ENCODE results near the gene VPS37C.

VPS37C gene

DNA sequence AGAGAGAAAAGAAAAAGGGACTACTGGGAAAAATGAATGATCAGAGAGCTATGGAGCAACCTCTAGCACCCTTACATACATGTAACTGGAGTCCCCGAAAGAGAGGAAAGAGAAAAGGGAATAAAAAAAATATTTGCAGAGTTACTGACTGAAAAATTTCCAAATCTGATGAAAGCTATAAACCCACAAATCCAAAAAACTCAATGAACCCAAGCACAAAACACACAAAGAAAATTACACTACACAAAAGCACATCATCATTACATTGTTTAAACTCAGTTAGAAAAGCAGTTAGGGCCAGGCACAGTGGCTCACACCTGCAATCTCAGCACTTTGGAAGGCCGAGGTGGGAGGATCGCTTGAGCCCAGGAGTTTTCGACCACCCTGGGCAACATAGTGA, 6.7 kb downstream of the VPS37C start:
- Histone ChIP-seq H4K20me1 (ENCODE audit: insufficient read depth) (no peaks in the 10 kb centered on the region), H2AFZ (ENCODE audit: low read depth) (no peak overlapping the region), H3K36me3 (ENCODE audit: insufficient read depth) (no peaks in the 10 kb centered on the region), H3K27ac (no peak overlapping the region), H3K4me3 (IDR thresholded peaks at IDR 0.05; ENCODE audit: insufficient read depth, low read depth, low read length) (no peak overlapping the region), H3K4me2 (no peak overlapping the region), H3K9ac (no peak overlapping the region), H3K27me3 (ENCODE audit: insufficient read depth, low read depth) (no peaks in the 10 kb centered on the region), H3K4me1 (ENCODE audit: low read depth, poor library complexity, severe bottlenecking) (peaks cover 19% of the 10 kb centered on the region), H3K79me2 (ENCODE audit: insufficient read depth, low read depth) (no peaks in the 10 kb centered on the region)
- TF ChIP-seq, protein P1, sequence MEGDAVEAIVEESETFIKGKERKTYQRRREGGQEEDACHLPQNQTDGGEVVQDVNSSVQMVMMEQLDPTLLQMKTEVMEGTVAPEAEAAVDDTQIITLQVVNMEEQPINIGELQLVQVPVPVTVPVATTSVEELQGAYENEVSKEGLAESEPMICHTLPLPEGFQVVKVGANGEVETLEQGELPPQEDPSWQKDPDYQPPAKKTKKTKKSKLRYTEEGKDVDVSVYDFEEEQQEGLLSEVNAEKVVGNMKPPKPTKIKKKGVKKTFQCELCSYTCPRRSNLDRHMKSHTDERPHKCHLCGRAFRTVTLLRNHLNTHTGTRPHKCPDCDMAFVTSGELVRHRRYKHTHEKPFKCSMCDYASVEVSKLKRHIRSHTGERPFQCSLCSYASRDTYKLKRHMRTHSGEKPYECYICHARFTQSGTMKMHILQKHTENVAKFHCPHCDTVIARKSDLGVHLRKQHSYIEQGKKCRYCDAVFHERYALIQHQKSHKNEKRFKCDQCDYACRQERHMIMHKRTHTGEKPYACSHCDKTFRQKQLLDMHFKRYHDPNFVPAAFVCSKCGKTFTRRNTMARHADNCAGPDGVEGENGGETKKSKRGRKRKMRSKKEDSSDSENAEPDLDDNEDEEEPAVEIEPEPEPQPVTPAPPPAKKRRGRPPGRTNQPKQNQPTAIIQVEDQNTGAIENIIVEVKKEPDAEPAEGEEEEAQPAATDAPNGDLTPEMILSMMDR (conservative IDR thresholded peaks at IDR 0.05; ENCODE audit: low read depth, low read length): no peak

DNA sequence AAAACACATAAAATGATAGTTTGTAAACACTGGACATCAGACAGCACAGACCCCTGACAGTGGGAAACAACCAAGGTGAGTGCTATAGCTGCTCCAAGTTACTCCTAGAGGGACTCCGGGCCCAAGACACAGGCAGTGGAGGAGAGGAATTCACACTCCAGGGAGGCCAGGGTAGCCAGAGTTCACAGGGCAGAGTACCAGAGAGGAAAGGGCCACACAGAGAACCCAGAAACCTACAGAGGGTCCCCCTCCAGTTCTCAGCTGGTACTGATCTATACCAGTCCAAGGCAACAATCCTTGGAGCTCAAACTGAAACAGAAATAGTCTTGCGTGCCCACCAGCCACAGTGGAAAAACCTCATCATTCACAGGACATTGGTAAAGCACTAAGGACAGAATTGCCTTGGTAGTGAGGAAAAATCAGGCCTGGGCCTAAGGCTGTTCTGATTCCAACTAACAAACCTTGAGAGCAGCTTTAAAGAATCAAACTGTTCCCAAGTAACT, 7.6 kb downstream of the VPS37C start:
- no peak overlapping the region for H3K4me2 ChIP-seq
- no peak overlapping the region for H3K27ac ChIP-seq
- no peak overlapping the region for H3K4me3 ChIP-seq (IDR thresholded peaks at IDR 0.05; ENCODE audit: insufficient read depth, low read depth, low read length)
- no peak overlapping the region for H2AFZ ChIP-seq (ENCODE audit: low read depth)
- no peaks in the 10 kb centered on the region for H4K20me1 ChIP-seq (ENCODE audit: insufficient read depth)
- H3K36me3 ChIP-seq (ENCODE audit: insufficient read depth): no peaks in the 10 kb centered on the region
- TF ChIP-seq, protein P1 (conservative IDR thresholded peaks at IDR 0.05; ENCODE audit: low read depth, low read length): no peak
- no peaks in the 10 kb centered on the region for H3K27me3 ChIP-seq (ENCODE audit: insufficient read depth, low read depth)
- H3K79me2 ChIP-seq (ENCODE audit: insufficient read depth, low read depth): no peaks in the 10 kb centered on the region
- H3K9ac ChIP-seq: no peak overlapping the region
- H3K4me1 ChIP-seq (ENCODE audit: low read depth, poor library complexity, severe bottlenecking): peaks cover 11% of the 10 kb centered on the region

DNA sequence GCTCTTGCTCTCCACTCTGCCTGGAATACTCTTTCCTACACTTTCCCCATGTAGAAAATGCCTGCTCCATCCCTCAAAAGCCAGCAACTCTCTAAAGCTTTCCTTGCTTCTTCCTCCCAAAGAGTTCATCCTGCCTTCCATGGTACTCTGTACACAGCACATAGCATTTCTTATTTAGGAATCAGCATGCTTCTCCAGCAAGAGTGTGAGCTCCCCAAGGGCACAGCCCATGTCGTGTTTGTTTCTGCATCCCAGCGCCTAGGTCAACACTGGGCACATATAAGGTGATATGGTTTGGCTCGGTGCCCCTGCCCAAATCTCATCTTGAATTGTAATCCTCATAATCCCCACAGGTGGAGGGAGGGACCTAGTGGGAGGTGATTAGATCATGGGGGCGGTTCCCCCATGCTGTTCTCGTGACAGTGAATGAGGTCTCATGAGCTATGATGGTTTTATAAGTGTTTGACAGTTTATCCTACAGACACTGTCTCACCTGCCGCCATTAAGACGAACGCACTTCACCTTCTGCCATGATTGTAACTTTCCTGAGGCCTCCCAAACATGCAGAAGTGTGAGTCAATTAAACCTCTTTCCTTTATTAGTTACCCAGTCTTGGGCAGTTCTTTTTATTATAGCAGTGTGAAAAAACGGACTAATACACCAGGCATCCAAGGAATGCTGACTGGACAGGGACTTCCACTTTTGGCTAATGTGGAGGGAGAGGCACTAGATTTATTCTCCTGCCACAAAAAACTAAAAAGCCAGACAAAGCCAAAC, 8.2 kb downstream of the VPS37C start:
- Histone ChIP-seq H3K4me2 (no peak overlapping the region), H3K4me3 (IDR thresholded peaks at IDR 0.05; ENCODE audit: insufficient read depth, low read depth, low read length) (no peak overlapping the region), H3K36me3 (ENCODE audit: insufficient read depth) (no peaks in the 10 kb centered on the region), H3K27me3 (ENCODE audit: insufficient read depth, low read depth) (no peaks in the 10 kb centered on the region), H4K20me1 (ENCODE audit: insufficient read depth) (no peaks in the 10 kb centered on the region), H3K9ac (no peak overlapping the region), H2AFZ (ENCODE audit: low read depth) (no peak overlapping the region), H3K27ac (no peak overlapping the region), H3K4me1 (ENCODE audit: low read depth, poor library complexity, severe bottlenecking) (peaks cover 4% of the 10 kb centered on the region), H3K79me2 (ENCODE audit: insufficient read depth, low read depth) (no peaks in the 10 kb centered on the region)
- TF ChIP-seq, protein P1 (conservative IDR thresholded peaks at IDR 0.05; ENCODE audit: low read depth, low read length): no peak

DNA sequence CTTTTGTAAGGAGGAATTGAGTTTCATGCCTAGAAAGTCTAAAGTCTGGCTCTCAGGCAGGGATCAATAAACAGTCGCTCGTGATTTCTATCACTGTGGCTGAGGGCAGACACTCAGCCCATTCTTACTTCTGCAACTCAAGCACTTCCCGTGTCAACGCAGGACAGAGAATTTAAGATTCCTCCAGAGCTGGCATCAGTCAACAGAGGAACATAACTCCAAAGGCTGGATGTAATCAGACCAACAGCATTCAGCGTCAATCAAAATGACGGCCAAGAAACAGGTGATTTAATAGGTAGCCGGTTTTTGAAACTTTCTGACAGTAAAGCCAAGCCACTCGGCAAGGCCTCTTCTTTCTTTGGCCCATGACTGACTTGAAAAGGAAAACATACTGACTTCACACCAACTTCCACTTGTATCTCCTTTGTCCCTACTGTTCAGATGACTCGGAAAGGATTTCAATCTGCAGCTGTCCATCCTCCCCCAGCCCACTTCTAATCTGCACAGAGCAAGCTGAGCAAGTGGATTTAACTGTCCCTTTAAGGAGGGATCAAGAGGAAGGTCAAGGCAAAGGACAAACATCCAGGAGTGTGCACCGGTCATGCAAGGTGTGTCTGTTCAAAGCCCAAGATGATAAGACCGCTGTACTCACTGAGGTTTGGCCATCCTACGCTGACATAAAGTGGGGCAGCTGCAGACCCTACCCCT, 9.5 kb downstream of the VPS37C start:
- Histone ChIP-seq H3K79me2 (ENCODE audit: insufficient read depth, low read depth) (no peaks in the 10 kb centered on the region), H3K4me2 (no peak overlapping the region), H2AFZ (ENCODE audit: low read depth) (no peak overlapping the region), H3K4me1 (ENCODE audit: low read depth, poor library complexity, severe bottlenecking) (no peaks in the 10 kb centered on the region), H3K36me3 (ENCODE audit: insufficient read depth) (no peaks in the 10 kb centered on the region), H3K27ac (no peak overlapping the region), H3K27me3 (ENCODE audit: insufficient read depth, low read depth) (no peaks in the 10 kb centered on the region), H3K9ac (no peak overlapping the region), H4K20me1 (ENCODE audit: insufficient read depth) (no peaks in the 10 kb centered on the region), H3K4me3 (IDR thresholded peaks at IDR 0.05; ENCODE audit: insufficient read depth, low read depth, low read length) (no peak overlapping the region)
- TF ChIP-seq, protein P1 (conservative IDR thresholded peaks at IDR 0.05; ENCODE audit: low read depth, low read length): no peak
